ENCODE data around the gene CLCN1.

The CLCN1 gene

DNA sequence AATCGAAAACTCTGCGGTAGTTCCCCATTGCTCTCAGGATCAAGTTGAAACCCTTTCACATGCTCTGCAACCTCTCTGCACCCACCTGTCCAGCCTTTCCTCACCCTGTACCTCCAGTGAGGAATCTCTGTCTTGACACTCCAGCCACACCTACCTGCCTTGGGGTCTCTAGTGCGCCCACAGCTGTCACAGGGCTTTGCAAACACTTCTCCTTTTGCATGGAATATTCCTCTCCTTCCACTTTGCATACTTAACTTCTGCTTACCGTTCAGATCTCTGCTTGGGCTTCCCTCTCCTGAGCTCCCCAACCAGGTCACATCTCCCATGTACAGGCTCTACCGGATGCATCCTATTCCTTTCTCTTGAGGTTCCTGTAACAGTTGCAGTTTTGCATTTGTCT lies 58.6 kb downstream of the CLCN1 start:
- H3K27ac ChIP-seq = no peak overlapping the region
- TF ChIP-seq ZFX (IDR thresholded peaks at IDR 0.05) = no peak
- TF ChIP-seq, protein P1, sequence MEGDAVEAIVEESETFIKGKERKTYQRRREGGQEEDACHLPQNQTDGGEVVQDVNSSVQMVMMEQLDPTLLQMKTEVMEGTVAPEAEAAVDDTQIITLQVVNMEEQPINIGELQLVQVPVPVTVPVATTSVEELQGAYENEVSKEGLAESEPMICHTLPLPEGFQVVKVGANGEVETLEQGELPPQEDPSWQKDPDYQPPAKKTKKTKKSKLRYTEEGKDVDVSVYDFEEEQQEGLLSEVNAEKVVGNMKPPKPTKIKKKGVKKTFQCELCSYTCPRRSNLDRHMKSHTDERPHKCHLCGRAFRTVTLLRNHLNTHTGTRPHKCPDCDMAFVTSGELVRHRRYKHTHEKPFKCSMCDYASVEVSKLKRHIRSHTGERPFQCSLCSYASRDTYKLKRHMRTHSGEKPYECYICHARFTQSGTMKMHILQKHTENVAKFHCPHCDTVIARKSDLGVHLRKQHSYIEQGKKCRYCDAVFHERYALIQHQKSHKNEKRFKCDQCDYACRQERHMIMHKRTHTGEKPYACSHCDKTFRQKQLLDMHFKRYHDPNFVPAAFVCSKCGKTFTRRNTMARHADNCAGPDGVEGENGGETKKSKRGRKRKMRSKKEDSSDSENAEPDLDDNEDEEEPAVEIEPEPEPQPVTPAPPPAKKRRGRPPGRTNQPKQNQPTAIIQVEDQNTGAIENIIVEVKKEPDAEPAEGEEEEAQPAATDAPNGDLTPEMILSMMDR (conservative IDR thresholded peaks at IDR 0.05) = no peak

GRCh38 chr7:143375298-143376034 lies 59.6 kb downstream of the CLCN1 start:
- H3K27ac ChIP-seq = no peak overlapping the region

GRCh38 chr7:143376396-143376795 lies 60.5 kb downstream of the CLCN1 start:
- TF ChIP-seq, protein P1 (conservative IDR thresholded peaks at IDR 0.05) = no peak
- TF ChIP-seq ZFX (IDR thresholded peaks at IDR 0.05) = no peak
- H3K27ac ChIP-seq = no peak overlapping the region

More at GRCh38 chr7:143375298-143376034, 59.6 kb downstream of the CLCN1 start:
- TF ChIP-seq, protein P1 (conservative IDR thresholded peaks at IDR 0.05) = no peak

GRCh38 chr7:143379611-143380259 lies 63.8 kb downstream of the CLCN1 start:
- peak overlapping the region; percentile 72; the same call in 1 of the 2 replicates for H3K27ac ChIP-seq
- TF ChIP-seq, protein P1 (conservative IDR thresholded peaks at IDR 0.05) = no peak
- no peak for TF ChIP-seq ZFX (IDR thresholded peaks at IDR 0.05)

- H3K27ac ChIP-seq = peak overlapping the region; percentile 72
- TF ChIP-seq ZFX (IDR thresholded peaks at IDR 0.05) = no peak
- TF ChIP-seq, protein P1 (conservative IDR thresholded peaks at IDR 0.05) = peak; percentile 99
Observed at GRCh38 chr7:143380260-143380645, 64.3 kb downstream of the CLCN1 start.

- H3K27ac ChIP-seq = peak within 1 kb of the TSS; percentile 72
- TF ChIP-seq ZFX (IDR thresholded peaks at IDR 0.05) = no peak
- TF ChIP-seq, protein P1 (conservative IDR thresholded peaks at IDR 0.05) = no peak
Observed at GRCh38 chr7:143380646-143381426, 64.9 kb downstream of the CLCN1 start, which contains the start of gene ZYX. Gene ZYX, plus strand, starts transcription at chr7:143381345. Its CDS starts 227 bp downstream, at chr7:143381572.

Measured in C4-2B (cell line).